HG03565 (cell line): ENCODE data around the gene TFAP2C.
"Not testable (repeated sequence)": the region's sequence is repeated elsewhere in the genome, so short reads cannot be mapped to it uniquely, and the experiment has no call there.

Source experiments
- ATAC-seq: cut with Tn5 transposase; IDR thresholded peaks from one replicate; pipeline ENCODE4 v1.9.1; 2021; ENCODE audit warnings: mild to moderate bottlenecking, moderate library complexity; ENCODE audit not compliant: unreplicated experiment

Gene TFAP2C

DNA sequence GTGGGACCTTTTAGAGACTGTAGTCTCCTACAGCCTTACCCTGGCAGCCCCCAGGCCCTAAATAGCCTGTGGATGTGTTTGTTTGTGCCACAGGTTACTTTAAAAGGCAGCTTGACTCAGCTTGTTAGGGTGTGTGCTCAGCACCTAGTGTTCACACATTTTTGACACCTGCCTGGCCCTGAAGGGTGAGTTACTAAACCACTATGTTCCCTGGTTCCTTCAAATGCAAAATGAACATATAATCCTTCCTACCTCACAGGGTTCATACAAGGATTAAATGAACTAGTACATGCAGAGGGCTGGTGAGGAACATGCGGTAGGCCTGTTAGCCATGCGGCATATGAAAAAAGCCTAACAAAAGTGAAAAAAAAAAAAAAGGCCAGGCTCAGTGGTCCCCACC, 14.9 kb upstream of the TFAP2C start:
- no peak for ATAC-seq

DNA sequence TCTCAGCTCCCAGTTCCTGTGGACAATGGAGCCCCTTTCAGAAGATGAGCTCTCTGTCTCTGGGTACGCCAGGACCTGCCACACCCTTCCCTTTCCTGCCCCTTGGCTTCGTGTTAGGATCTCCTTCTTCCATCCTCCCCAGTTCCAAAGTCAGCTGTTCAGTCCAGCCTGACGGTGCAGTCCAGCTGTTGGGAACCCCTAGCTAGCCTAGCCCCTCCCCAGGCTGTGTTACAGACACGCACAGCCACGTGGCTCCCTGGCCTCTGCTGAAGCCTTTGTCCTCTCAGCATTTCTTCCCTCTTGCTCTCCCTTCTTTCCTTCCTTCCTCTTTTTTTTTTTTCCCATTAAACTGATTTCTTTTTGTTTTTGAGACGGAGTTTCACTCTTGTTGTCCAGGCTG, 12.4 kb upstream of the TFAP2C start:
- ATAC-seq, result no peak

DNA sequence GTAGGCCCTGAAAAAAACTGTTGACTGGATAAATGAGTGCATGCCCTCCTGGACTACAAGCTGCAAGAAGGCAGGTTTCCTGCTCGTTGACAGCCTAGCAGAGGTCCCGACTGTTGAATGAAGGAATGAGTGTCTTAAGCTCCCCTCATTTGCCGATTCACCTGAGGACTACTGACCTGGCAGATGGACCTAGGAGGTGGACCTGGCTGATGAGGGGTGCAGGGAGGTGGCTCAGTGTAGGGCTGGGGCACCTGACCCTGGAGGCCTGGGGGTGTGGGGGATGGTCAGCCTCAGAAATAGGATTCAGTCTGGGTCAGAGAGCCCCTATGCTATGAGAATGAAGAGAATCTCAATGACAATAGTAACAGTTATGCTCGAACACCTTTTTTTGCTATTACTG, 11.6 kb upstream of the TFAP2C start:
- no peak for ATAC-seq

DNA sequence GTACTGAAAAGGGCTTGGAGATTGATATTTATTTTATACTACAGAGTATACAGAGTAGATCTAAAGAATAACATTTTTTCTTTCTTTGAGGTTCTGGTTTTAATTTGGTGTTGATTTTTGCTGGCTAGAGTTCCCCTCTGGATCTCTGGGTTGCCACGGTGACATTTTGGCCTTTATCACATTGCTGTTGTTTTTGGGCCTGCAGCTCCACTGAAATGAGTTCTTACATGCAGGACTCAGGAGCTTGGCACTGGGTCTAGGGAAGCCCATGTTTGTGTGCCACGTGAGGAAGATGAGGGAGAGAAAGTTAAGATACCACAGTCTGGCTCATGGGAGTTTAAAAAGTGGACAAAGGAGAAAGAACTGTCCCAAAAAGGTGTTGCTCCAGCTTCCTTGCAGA, 7.4 kb upstream of the TFAP2C start:
- ATAC-seq, result no peak

DNA sequence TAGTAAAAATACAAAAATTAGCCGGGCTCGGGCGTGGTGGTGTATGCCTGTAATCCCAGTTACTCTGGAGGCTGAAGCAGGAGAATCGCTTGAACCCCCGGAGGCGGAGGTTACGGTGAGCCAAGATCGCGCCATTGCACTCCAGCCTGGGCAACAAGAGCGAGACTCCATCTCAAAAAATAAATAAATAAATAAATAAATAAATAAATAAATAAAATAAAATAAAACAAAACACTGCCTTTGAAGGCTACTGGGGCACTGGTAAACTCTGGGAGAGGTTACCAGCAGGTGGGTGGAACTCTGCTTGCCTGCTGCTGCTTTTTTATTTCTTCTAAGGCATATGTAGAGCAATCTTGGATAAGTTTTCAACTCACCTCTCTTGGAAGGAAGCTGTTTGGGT, 5.2 kb upstream of the TFAP2C start:
- ATAC-seq, result not testable (repeated sequence)

DNA sequence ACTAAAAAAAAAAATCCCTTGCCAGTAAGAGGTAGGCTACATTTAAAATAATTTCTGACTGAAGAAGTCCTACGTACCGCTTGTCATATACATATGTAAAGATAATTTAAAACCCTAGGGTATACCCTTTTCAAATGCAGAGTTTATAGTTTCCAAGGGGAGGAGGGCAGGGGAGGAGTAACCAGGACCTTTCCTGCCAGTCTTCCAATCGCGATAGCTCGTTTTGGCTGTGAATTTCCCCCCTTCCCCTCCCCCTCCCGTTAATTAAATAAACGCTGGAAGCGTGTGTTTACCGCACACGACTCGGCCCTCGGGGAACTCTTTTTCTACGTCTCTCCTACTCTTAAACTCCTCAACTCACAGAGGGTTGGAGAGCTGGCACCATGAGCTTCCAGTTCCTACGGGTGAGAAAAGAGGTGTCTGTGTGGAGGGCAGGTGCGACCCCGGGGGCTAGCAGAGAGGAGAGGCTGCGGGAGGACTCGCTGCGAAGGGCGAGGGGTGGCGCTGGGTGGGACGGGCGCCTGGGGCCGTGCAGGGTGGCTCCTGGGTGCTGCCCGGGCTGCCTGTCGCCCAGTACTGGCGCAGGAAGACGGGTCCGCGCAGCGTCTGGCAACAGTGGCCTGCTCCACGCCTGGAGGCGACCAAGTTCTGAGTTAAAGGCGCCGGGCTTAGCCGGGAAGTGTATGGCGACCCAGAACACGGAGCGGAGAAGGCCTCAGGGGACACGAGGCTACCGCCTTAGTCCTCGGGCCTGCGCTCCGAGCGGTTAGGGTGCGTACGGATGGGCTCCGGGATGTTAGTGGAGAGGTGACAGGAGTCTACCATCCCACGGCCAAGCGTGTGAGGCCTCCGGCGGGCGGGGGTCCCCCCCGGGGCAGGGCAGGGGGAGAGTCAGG, 4.1 kb upstream of the TFAP2C start:
- no peak for ATAC-seq

DNA sequence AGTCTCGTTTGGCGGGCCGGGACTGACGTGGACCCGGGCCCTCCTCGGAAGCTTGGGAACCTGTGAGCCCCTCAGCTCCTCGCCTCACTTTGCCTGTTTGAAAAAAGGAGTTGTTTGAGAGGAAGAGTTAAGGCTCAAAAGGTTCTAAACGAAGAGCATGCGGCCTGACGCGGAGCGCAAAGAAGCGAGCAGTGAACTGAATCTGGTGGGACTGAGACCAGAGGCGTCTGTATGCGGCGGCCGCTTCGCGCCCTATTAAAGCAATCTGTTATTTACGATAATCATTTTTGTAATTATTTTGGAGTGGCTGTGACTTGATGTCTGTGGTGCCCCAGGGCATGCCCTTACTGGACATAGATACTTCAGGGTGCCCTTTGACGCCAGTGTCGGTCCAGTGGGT, 3.3 kb upstream of the TFAP2C start:
- ATAC-seq, result no peak

DNA sequence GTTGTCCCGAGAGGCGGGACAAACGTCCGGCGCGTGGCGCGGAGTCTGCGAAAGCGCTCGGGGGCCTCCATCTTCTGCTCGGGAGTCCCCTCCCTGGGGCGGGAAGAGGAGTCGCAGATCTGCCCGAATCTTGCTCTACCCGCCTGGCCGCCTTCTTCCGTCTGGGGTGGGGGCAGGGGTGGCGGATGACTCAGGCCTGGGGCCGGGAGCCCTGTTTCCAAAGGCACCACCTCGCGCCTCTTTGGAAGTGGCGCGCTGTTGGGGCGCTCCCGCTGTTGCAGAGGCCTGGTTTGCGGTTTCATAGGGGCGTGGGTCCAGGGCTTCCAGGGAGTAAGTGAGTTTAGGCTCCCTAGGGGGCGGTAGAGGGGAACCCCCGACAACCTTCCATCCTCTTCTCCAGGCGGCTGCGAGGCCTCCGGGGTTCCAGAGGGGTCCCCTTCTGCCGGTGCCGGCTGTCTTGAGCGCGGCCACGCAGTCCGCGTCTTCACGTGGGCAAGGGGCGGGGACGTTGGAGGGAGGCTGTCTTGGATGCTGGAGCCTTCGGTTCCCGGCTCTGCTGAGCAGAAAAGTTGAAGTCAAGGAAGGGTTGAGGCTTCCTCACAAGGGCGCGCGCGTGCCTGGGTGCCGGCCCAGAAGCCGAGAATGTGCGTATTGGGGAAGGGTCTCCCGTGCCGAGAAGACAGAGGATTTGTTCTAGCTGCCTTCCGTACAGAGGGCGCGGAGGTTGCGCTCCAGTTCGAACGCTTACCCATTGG, 2.6 kb upstream of the TFAP2C start:
- ATAC-seq, result no peak

DNA sequence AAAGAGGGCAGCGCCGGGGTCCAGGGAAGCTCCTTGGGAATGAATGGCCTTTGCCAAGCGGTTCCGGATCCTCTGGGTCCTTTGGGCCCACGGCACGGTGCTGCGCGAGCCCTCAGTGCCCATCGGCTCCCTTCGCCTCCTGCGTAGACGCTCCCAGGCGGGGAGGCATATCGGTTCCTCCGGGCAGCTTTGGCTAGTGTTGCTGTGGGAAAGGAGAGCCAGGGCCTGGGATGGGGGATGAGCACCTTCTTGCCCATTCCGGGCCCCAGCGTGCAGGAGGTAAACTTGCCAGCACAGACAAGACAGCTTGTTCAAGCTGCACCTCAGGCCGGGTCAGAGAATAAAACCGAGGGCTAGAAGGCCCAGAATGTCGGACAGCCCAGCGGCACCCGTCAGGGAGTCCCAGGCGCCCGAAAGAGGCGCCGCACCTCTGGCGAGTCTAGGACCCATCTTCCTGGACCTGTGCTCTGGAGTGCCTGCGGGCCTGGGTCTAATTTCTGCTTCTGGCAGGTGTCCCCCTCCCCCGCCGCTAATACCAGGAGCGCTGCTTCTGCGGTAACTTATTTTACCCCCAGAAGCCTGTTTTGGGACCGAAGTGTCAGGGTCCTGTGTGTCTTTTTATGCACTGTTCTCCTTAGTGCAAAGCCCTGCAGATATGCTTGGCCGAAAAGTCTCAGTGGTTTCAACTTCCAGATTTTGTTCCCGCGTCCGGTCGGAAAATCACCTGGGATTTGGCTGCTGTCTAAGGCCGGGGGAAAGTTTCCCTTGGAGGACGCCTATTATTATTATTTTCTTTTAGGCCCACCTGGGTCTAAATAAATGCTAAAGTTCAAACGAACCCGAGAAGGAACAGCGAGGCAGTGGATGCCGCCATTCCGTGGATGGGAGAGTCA, 1.7 kb upstream of the TFAP2C start:
- ATAC-seq, result no peak

DNA sequence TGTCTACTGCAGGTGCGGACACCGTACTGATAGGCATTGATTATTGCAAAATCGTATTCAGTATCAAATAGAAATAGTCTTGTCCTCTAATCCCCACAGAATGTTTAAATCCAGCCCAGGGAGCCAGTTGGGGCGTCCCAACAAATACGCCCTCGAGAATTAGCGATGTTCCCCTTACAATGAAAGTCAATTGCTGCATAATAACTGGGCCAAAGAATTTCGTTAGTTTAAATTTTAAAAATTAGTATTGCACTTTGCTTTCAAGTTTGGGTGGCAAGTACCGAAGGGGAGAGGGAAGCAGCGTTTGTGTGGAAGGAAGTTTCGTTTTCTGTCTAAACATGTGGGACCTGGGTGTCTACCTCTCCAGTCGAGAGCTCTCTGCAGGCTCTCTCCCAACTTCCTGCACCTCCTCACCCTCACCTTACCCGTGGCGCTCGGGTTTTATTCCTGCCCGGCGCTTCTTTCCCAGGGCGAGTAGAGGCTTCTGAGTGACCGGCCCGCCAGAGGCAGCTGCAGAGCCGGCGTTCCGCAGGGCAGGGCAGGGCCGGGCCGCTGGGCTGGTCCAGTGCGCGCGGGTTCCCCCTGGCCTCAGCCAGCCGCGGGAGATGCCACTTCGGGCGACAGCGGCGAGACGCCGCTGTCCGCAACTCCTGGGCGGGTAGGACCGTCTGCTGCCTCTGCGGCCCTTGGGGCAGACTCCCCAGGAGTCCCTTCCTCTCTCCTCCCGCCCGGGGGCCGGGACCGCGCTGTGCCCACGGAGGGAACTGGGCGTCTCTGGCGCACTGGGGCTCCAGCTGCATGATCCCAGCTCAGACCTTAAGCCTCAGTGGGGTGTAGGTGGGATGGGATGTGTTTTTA, 862 bp upstream of the TFAP2C start:
- ATAC-seq, result no peak

DNA sequence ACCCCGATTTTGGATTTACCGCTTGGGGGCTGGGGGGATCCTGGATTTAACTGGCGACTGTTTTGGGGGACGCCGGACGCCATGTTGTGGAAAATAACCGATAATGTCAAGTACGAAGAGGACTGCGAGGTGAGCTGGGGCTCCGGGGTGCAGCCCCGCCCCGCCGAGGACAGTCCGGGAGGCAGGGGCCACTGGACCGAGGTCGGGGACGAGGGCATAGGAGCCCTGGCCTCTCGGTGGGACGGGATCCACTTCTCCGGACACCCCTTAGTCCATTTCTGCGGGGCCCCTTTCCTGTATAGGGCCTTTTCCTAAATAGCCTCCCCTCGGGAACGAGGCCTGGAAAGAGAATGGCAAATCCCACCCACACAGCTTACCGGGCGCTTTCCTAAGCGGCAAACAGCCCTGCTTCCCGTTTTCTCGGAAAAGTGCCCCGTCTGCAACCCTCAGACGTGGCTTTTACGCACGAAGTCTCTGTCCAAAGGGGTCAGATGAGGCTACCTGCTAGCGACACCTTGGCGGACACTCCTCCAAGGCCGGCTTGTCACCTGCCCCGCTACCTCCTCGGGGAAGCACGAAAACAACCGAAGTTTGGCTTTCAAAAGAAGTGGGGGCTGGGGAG, 469 bp downstream of the TFAP2C start:
- ATAC-seq, result no peak

DNA sequence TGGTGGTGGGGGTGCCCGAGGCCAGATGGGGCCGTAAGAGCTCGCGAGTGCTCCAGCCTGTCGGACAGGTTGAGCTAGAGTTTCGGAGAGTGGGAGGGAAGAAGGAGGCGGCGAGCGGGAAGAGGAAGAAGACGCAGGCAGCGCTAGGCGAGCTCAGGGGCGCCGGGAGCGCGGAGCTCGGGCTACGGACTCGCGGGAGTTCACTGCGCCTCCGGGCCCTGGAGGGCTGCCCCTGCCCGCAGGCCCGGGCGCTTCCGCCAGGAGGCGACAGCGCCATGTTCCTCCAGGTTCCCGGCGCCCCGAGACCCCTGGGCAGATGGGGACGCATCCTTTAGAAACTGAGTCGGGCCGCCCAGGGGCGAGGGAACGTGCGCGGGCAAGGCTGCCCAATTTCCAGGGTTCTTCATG, 984 bp downstream of the TFAP2C start:
- ATAC-seq, result no peak

DNA sequence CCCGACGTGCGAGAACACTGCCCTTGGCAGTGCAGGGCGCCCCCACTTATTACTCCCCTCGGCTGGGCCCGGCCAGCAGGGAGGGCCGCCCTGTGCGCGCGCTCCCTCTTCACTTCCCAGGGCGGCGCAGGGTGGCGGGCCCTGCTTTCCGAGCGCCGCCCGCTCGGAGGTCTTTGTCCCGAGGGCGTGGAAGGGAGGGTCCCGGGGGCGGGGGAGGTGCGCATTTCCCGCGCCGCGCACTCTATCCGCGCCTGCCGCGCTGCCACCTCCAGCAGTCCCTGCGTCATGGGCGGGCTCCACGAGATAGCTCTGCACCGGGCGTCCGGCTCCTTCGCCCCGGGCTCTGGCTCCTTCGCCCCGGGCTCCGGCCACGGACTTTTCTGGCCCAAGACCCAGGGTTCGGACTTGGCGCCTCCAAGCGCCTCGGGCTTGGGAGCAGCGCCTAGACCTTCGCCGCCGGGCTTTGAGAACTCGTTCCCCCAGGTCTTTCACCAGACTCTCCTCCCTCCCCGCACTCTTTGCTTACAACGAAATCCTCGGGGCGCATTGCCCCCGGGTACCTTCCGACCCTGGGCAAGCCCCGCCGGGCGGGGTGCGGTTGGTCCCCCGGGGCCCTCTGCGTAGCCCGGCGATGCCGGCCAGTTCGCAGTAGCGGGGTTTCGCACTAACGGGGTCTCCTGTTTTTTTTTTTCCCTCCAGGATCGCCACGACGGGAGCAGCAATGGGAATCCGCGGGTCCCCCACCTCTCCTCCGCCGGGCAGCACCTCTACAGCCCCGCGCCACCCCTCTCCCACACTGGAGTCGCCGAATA, 1.6 kb downstream of the TFAP2C start:
- ATAC-seq, result no peak

DNA sequence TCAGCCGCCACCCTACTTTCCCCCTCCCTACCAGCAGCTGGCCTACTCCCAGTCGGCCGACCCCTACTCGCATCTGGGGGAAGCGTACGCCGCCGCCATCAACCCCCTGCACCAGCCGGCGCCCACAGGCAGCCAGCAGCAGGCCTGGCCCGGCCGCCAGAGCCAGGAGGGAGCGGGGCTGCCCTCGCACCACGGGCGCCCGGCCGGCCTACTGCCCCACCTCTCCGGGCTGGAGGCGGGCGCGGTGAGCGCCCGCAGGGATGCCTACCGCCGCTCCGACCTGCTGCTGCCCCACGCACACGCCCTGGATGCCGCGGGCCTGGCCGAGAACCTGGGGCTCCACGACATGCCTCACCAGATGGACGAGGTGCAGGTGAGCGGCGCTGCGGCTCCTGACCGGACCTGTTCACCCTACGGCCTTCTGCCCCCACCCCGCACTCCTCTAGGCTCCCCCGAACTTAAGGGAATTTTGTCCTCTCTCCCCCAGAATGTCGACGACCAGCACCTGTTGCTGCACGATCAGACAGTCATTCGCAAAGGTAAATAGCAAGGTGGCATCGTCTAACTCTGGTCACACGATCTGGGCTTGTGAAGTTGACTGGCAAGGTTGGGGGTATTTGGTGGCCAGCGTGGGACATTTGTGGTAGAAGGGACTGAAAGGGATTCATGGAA, 2.3 kb downstream of the TFAP2C start:
- no peak for ATAC-seq

DNA sequence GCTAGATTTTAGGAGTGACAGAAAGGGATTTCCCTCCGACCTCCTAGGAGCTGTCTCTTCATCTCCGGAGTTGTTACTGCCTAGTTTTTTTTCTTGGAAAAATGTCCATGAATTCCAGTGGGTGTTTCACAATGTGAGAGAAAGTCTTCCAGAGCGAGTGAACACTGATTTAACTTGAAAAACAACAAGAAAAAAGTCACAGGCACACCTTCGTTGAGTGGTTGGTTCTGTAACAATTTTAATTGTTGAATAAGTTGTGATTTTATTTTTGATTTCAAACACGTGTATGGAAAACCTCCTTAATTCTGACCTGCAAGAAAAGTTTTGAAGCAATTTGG, 2.9 kb downstream of the TFAP2C start:
- no peak for ATAC-seq

DNA sequence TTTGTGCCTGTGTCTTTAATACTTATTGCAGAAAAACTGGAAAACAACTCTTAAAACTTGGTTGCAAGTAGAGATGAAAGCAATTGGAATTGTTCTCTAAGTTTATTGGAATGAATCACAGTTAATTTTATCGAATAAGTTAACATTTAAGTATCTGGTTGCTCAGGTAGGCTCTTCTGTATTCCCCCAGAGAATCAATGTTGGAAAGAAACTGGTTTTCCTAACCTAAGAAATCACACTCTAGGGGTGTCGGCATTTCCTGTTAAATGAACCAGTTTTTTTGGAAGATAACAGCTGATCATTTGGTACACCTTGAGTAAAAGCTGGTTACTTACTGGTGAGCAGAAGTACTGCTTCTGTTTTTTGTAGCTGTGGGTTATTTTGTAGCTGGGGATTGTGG, 5.2 kb downstream of the TFAP2C start:
- no peak for ATAC-seq

DNA sequence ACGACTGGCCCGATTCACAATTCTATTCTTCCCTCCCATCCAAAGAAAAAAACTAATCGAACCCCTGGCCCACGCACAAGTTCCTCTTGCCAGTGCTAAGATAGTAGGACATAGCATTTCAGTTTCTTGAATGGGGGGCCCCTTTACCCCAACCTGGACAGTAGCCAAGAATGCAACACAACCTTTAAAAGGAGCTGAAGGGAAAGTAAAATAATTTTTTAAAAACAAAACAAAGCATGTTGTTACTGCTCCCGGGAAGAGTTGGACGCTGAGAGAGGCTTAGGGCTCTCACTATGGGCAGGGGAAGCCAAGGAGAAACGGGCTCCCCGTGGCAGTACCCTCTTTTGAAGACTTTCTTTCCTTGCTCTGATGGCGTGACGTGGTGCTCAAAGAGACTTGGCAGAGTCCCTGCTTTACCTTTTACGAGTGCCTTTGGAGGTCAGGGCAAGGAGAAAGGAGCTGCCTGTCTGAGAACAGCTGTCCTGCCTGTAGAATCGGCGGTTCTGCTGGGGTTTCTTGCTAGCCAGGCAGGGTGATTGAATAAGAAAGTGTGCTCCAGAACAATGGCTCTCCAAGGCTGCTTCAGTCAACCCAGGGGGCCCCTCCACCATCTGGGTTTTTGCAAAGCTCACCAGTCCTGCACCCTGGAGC, 5.8 kb downstream of the TFAP2C start:
- no peak for ATAC-seq

DNA sequence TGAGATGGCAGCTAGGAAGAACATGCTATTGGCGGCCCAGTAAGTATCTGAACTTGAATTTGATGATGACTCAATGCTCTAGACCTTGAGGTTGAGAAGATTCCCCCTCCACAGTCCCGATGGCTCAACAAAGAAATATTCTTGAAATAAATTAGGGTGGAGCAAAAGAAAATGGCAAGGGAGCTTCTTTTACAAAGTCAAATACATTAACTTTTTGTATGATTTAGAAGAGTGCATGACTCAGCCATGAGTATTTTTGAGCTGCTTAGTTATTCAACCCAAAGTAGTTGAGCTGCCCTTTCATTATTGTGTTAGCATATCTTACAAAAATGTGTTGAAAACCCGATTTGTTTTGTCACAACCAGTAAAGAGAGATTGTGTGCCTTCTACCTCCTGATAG, 7.6 kb downstream of the TFAP2C start:
- ATAC-seq, result no peak
